PC-9 (cell line): Measurements from ENCODE around the gene PBX3.

Experiments
- CTCF ChIP-seq: fragments of 200-600 bp; sonication (generic); conservative IDR thresholded peaks from 2 replicates; pipeline ENCODE4 v1.6.1; 2017; ENCODE audit warnings: mixed run types, antibody characterized with exemption, mild to moderate bottlenecking, moderate library complexity
- EZH2 ChIP-seq: fragments of 200-600 bp; sonication (generic); IDR thresholded peaks from 2 replicates; pipeline ENCODE4 v1.8.0; 2017; ENCODE audit warnings: antibody characterized with exemption, low read depth

DNA sequence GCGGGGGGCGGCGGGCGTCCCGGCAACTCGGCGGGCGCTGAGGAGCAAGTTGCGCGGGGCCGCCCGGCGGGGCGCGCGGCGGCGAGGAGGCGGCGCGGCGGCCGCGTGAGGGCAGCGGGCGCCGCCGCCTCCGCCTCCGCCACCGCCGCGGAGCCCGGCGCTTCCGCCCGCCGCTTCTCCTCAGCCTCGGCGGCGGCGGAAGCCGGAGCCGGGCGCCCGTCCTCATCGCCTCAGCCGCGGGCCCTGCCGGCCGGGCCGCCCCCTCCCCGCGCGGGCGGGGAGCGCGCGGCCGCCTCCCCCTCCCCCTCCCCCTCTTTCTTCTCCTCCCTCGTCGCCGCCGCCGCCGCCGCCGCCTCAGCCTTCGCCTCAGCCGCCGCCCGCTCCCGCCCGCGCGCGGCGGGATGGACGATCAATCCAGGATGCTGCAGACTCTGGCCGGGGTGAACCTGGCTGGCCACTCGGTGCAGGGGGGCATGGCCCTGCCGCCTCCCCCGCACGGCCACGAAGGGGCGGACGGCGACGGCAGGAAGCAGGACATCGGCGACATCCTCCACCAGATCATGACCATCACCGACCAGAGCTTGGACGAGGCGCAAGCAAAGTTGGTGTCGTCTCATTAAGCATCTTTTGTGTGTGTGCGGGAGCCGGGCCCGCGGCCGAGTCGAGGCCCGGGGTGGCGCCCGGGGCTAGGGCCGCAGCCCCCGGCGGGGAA lies at the start of gene PBX3:
- TF ChIP-seq CTCF (no peak), EZH2 (no peak)
